DOHH2 (cell line): ENCODE measurements around the gene TMEM80.

Experiments
- H3F3A ChIP-seq: fragments of 200-600 bp; sonication (generic), shearing (Covaris generic); 2 replicates; pipeline ENCODE4 v1.6.0; 2016; ENCODE audit warnings: antibody characterized with exemption, mild to moderate bottlenecking; ENCODE audit not compliant: control insufficient read depth, insufficient read depth
- H3K27ac ChIP-seq: fragments of 200-600 bp; sonication (generic); 2 replicates; pipeline ENCODE4 v1.5.1; 2014; ENCODE audit warnings: low read depth, mild to moderate bottlenecking, low read length, moderate library complexity
- H3K27me3 ChIP-seq: fragments of 200-600 bp; sonication (generic); 2 replicates; pipeline ENCODE4 v1.6.1; 2014; ENCODE audit warnings: mild to moderate bottlenecking, low read length, mixed read lengths; ENCODE audit not compliant: control insufficient read depth
- H3K36me3 ChIP-seq: fragments of 200-600 bp; sonication (generic); 2 replicates; pipeline ENCODE4 v1.6.1; 2014; ENCODE audit warnings: mild to moderate bottlenecking, low read length, moderate library complexity, mixed read lengths; ENCODE audit not compliant: control insufficient read depth
- H3K4me1 ChIP-seq: fragments of 200-600 bp; sonication (generic); 2 replicates; pipeline ENCODE4 v1.6.1; 2014; ENCODE audit warnings: mild to moderate bottlenecking, low read length, mixed read lengths; ENCODE audit not compliant: control insufficient read depth
- H3K4me2 ChIP-seq: fragments of 200-600 bp; sonication (generic); 2 replicates; pipeline ENCODE4 v1.6.0; 2014; ENCODE audit warnings: mild to moderate bottlenecking, low read length, moderate library complexity
- H3K4me3 ChIP-seq: fragments of 200-600 bp; sonication (generic); 2 replicates; pipeline ENCODE4 v1.5.1; 2014; ENCODE audit warnings: mild to moderate bottlenecking, low read length, mixed read lengths
- H3K79me2 ChIP-seq: fragments of 200-600 bp; sonication (generic); 2 replicates; pipeline ENCODE4 v1.6.1; 2014; ENCODE audit warnings: mild to moderate bottlenecking, low read length, mixed read lengths; ENCODE audit not compliant: control insufficient read depth
- H3K9me2 ChIP-seq: fragments of 200-600 bp; sonication (generic); replicated peaks from 2 replicates; pipeline ENCODE4 v1.6.1; 2014; ENCODE audit warnings: mild to moderate bottlenecking, low read length, mixed read lengths; ENCODE audit not compliant: control insufficient read depth
- H3K9me3 ChIP-seq: fragments of 200-600 bp; sonication (generic); 2 replicates; pipeline ENCODE4 v1.6.1; 2014; ENCODE audit warnings: antibody characterized with exemption, low read length, mixed read lengths; ENCODE audit not compliant: control insufficient read depth, insufficient read depth
- H4K20me1 ChIP-seq: fragments of 200-600 bp; sonication (generic); 2 replicates; pipeline ENCODE4 v1.6.0; 2014; ENCODE audit warnings: low read depth, mild to moderate bottlenecking, antibody characterized with exemption, low read length, moderate library complexity; ENCODE audit not compliant: control insufficient read depth, insufficient read depth
- EZH2phosphoT487 ChIP-seq: fragments of 200-600 bp; sonication (generic); IDR thresholded peaks from 2 replicates; pipeline ENCODE4 v1.6.1; 2017; ENCODE audit warnings: borderline replicate concordance, mild to moderate bottlenecking, antibody characterized with exemption, low read length, moderate library complexity, mixed read lengths
- TF ChIP-seq, protein P1 (sequence below): fragments of 200-600 bp; sonication (generic); IDR thresholded peaks from one replicate; pipeline ENCODE4 v1.5.1; 2014; ENCODE audit warnings: antibody characterized with exemption, mild to moderate bottlenecking, low read depth, low read length; ENCODE audit not compliant: poor library complexity, severe bottlenecking

TMEM80 gene

DNA sequence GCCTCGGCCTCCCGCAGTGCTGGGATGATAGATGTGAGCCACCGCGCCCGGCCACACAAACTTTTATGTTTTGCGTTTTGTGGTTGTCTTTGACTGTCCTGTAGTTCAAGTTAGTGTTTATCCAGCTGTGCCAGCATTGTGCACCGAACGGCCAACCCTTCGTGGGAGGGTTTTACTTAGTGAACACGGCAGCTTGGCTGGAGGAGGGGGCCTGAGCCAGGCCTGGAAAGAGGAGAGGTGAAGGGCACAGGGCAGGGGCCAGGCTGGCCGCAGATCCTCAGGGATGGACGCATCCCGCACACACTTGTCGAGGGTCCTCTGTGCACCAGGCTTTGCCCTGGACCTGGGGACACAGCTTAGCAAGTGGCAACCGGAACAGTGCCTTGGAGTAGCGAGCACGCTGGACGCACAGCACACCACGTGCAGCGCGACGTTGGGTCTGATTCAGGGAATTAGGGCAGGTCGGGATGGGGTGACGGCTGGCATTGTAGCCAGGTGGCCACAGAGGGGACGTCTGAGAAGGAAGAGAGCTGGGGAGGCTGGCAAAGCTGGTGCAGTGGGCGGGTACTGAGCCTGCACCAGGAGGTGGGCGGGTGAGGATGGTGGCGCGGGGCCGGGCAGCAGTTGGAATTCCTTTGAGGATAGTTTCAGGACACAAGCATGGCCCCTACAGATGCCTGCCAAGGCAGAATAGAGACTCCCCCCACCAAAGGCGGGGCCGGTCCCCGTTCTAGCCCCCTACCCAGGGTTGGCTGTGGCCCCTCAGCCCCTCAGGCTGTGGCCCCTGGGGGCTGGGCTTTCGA lies 23.8 kb downstream of the TMEM80 start:
- Histone ChIP-seq H3K4me2 (no peak overlapping the region), H3K27me3 (peaks cover 22% of the 10 kb centered on the region), H3K4me3 (no peak overlapping the region), H3K36me3 (no peaks in the 10 kb centered on the region), H4K20me1 (peaks cover 7% of the 10 kb centered on the region; the same call in 1 of the 2 replicates), H3K9me3 (no peaks in the 10 kb centered on the region), H3K9me2 (no peaks in the 10 kb centered on the region), H3K27ac (no peak overlapping the region), H3F3A (peaks cover 4% of the 10 kb centered on the region; the same call in 1 of the 2 replicates), H3K79me2 (no peaks in the 10 kb centered on the region), H3K4me1 (peaks cover 26% of the 10 kb centered on the region)
- TF ChIP-seq EZH2phosphoT487: no peak
- TF ChIP-seq, protein P1, sequence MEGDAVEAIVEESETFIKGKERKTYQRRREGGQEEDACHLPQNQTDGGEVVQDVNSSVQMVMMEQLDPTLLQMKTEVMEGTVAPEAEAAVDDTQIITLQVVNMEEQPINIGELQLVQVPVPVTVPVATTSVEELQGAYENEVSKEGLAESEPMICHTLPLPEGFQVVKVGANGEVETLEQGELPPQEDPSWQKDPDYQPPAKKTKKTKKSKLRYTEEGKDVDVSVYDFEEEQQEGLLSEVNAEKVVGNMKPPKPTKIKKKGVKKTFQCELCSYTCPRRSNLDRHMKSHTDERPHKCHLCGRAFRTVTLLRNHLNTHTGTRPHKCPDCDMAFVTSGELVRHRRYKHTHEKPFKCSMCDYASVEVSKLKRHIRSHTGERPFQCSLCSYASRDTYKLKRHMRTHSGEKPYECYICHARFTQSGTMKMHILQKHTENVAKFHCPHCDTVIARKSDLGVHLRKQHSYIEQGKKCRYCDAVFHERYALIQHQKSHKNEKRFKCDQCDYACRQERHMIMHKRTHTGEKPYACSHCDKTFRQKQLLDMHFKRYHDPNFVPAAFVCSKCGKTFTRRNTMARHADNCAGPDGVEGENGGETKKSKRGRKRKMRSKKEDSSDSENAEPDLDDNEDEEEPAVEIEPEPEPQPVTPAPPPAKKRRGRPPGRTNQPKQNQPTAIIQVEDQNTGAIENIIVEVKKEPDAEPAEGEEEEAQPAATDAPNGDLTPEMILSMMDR: no peak

DNA sequence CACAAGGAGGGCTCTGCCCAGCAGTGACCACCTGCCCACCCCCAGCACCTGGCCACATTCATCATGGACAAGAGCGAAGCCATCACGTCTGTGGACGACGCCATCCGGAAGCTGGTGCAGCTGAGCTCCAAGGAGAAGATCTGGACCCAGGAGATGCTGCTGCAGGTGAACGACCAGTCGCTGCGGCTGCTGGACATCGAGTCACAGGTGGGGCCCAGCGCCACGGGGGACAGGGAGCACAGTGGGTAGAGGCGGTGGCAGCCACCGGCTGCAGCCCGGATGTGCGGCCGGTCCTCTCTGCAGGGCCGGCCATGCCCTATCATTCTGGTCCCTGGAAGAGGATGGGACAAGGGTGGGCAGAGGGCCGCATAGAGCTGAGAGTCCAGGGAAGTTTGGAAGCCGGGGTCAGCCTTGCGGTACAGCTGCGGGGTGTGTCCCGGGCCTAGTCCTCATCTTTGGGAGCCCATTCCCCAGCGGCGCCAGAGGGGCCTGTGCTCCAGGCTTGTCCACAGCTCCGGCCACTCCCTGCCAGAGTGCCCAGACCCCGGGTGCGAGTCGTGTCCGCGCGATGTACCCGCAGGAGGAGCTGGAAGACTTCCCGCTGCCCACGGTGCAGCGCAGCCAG lies 24.5 kb downstream of the TMEM80 start:
- no peak overlapping the region for H3K27ac ChIP-seq
- H3K4me3 ChIP-seq: peak overlapping the region; percentile 19; the same call in 1 of the 2 replicates
- peaks cover 4% of the 10 kb centered on the region; the same call in 1 of the 2 replicates for H3F3A ChIP-seq
- H3K9me3 ChIP-seq: no peaks in the 10 kb centered on the region
- peaks cover 26% of the 10 kb centered on the region for H3K4me1 ChIP-seq
- no peaks in the 10 kb centered on the region for H3K79me2 ChIP-seq
- peak overlapping the region; percentile 59; the same call in 1 of the 2 replicates for H3K4me2 ChIP-seq
- no peaks in the 10 kb centered on the region for H3K9me2 ChIP-seq
- peaks cover 7% of the 10 kb centered on the region; the same call in 1 of the 2 replicates for H4K20me1 ChIP-seq
- H3K36me3 ChIP-seq: no peaks in the 10 kb centered on the region
- no peak for TF ChIP-seq EZH2phosphoT487
- TF ChIP-seq, protein P1: no peak
- H3K27me3 ChIP-seq: peaks cover 28% of the 10 kb centered on the region

DNA sequence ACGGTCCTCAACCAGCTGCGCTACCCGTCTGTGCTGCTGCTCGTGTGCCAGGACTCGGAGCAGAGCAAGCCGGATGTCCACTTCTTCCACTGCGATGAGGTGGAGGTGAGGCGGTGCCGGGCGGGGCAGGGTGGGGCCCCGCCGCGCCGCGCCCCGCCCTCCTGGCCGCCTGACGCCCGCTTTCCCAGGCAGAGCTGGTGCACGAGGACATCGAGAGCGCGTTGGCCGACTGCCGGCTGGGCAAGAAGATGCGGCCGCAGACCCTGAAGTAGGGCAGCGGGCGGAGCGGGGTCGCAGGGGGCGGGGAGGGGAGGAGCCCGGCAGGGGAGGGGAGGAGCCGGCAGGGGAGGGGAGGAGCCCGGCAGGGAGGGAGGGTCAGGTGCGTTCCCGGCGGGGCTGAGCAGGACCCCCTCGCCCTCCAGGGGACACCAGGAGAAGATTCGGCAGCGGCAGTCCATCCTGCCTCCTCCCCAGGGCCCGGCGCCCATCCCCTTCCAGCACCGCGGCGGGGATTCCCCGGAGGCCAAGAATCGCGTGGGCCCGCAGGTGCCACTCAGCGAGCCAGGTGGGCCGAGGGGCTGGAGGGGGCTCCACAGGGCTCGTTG lies 25.1 kb downstream of the TMEM80 start:
- H3K4me3 ChIP-seq: peak overlapping the region; percentile 42
- H3K27me3 ChIP-seq: peaks cover 34% of the 10 kb centered on the region
- peaks cover 32% of the 10 kb centered on the region for H3K4me1 ChIP-seq
- no peak overlapping the region for H3K27ac ChIP-seq
- H3F3A ChIP-seq: peaks cover 4% of the 10 kb centered on the region; the same call in 1 of the 2 replicates
- no peak for TF ChIP-seq EZH2phosphoT487
- TF ChIP-seq, protein P1: no peak
- H3K79me2 ChIP-seq: no peaks in the 10 kb centered on the region
- H3K9me2 ChIP-seq: no peaks in the 10 kb centered on the region
- peak overlapping the region; percentile 59 for H3K4me2 ChIP-seq
- no peaks in the 10 kb centered on the region for H3K9me3 ChIP-seq
- no peaks in the 10 kb centered on the region for H3K36me3 ChIP-seq
- H4K20me1 ChIP-seq: peaks cover 7% of the 10 kb centered on the region; the same call in 1 of the 2 replicates
